GM12873 (cell line): ENCODE results near the gene IL17A.

Source experiments
- TF ChIP-seq, protein P1 (sequence below): IDR thresholded peaks from 2 replicates; pipeline ENCODE4 v1.5.1; 2012; ENCODE audit warnings: low read depth, mild to moderate bottlenecking, moderate library complexity, low read length, control low read depth; ENCODE audit not compliant: insufficient read depth; ENCODE audit errors: missing control alignments

Gene IL17A

DNA sequence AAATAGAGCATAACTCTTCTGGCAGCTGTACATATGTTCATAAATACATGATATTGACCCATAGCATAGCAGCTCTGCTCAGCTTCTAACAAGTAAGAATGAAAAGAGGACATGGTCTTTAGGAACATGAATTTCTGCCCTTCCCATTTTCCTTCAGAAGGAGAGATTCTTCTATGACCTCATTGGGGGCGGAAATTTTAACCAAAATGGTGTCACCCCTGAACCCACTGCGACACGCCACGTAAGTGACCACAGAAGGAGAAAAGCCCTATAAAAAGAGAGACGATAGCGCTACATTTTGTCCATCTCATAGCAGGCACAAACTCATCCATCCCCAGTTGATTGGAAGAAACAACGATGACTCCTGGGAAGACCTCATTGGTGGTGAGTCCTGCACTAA lies at the start of gene IL17A:
Gene IL17A, plus strand, starts transcription at position 301 of the 400 bp plus-strand sequence. Its CDS starts 57 bp downstream, at position 358.
- TF ChIP-seq, protein P1, sequence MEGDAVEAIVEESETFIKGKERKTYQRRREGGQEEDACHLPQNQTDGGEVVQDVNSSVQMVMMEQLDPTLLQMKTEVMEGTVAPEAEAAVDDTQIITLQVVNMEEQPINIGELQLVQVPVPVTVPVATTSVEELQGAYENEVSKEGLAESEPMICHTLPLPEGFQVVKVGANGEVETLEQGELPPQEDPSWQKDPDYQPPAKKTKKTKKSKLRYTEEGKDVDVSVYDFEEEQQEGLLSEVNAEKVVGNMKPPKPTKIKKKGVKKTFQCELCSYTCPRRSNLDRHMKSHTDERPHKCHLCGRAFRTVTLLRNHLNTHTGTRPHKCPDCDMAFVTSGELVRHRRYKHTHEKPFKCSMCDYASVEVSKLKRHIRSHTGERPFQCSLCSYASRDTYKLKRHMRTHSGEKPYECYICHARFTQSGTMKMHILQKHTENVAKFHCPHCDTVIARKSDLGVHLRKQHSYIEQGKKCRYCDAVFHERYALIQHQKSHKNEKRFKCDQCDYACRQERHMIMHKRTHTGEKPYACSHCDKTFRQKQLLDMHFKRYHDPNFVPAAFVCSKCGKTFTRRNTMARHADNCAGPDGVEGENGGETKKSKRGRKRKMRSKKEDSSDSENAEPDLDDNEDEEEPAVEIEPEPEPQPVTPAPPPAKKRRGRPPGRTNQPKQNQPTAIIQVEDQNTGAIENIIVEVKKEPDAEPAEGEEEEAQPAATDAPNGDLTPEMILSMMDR, result no peak

DNA sequence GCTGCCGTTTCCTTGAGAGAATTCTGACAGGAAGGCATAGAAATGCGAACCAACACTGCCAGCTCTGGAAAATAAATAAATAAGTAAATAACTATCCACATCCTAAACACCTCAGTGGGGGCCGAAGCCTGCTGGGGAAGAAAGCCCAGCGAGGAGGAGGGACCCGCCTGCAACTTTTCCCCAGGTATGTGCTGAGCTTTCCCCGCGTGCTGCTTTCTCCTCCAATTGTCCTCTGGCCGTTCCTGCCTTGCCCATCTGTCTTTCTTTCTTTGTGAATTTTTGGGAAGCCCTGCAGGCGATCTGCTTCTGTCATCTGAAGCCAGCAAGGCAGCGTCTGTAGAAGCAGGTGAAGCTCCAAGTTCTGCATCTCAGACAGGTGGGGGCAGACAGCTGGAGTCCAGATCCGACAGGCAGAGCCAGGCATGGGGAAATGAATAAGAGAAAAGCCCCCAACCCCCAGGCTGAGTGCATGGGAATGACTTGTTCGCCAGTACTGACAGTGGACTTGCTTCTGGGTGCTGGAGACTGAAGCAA lies 49.2 kb upstream of the IL17A start:
- TF ChIP-seq, protein P1, result no peak

DNA sequence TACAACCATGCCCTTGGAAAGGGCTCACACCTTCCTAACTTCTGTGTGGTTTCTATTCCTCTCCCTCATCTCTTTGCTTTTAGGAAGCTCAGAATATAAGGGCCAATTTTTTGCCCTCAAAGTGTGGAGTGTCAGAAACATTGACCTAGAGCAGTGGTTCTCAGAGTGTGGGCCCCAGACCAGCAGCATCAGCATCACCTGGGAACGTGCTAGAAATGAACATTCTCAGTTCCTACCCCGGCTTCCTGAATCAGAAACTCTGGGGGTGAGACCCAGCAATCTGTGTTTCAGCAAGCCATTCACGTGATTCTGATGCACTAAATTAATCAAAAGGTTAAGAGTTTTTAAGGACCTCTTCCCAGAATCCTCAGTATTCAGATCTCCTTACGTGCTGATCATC lies 47.9 kb upstream of the IL17A start:
- TF ChIP-seq, protein P1, result no peak

DNA sequence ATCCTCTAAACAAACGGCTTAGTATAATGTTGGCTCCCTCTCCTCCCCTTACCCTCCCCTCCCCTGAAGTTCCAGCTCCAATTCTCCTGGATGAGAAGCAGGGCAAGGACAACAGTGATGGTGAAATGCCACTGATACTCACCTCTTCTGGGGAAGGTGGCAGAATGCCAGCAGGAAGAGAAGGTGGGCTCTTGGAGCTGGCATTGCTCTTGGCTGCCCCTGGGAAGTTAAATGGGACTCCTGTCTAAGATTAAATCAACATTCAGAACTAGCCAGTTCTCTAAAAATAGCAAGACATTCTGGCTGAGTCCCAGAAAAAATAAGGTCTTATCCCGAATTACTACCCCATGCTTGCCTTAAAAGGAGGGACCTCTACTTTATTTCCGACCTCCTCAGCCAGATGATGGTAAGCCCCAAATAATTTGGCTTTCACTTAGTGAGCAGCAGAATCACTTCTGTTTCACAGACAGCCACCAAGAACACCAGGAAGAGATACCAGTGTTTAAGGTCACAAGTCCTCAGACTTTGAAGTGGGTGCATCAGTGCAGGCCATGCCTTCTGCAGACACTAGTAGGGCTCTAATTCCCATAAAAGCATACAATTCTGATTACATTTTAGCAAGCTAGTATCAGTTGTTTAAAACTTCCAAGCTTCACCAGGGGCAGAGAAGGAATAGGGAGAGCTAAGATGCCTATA lies 46.0 kb upstream of the IL17A start:
- TF ChIP-seq, protein P1, result no peak

DNA sequence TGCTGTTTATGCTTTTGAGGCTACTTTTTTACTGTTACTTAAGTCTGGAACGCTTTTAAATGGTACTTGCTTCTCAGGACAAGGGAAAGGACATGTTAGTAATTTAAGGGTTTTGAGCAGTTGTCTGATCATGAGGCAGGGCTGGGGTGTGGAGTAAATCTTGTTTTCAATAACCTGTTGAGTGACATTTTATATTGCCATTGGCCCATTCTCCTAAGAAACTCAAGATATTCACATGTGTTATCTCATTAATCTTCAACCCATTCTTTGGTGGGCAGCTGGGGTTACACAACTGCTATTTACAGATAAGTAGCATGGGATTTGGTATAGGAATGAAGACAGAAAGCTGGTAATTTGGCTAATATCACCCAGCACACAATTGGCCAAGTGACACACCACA lies 44.6 kb upstream of the IL17A start:
- TF ChIP-seq, protein P1, result no peak

DNA sequence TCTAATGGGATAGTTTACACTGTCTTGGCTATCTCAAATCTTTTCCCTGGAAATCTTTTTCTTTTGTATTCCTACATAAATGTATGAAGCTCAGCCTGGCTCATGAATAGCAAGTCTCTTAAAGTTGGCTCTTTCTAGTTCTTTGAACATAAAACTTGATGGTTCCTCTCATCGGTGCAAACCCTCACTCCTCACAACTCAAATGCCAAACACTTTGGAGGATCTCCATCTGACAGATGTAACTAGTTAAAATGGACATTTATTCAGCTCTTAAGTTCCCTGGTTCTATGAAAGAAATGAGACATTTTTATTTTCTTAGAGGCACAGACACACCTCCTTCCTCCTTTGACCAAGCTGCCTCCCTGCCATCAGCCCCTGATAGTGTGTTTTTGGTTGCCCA lies 43.6 kb upstream of the IL17A start:
- TF ChIP-seq, protein P1, result no peak

DNA sequence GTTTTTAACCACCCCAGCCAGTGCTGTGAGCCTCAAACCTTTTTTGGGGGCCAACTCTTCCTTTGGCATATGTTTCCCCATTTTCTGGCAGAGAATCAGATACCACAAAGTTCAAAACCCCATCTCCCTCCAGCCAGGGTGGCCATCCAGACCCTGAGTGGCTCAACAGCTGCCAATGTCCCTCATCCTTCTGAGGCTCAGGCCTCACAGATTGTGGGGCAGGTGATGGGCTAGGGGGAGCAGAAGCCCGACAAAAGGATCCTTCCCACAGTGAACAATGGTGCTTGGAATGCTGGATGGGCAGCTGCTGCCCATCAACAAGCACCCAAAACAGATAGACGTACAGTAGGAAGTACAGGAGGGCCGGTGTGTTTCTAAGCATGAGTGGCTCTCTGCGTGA lies 42.6 kb upstream of the IL17A start:
- TF ChIP-seq, protein P1, result no peak
